Spinal cord (tissue), 10 donors: ENCODE measurements around the gene EML6. TPM values are rescaled to one million over a fixed set of nuclear protein-coding genes. Genes with fewer than 3 reads are reported as not detected.
"Not testable (repeated sequence)": the region's sequence is repeated elsewhere in the genome, so short reads cannot be mapped to it uniquely, and the experiment has no call there.

Source experiments
- DNase-seq, 6 donors: peaks; one replicate each; pipeline versions ENCODE4 v3.0.0 to v3.0.0-alpha.2; 2013 to 2015; ENCODE audit warnings: low spot score in 6 of 6, low read depth in 4 of 6
- H3K27ac ChIP-seq: one replicate; pipeline ENCODE4 v1.5.1; 2013; ENCODE audit warnings: low read depth, low read length, control low read depth
- H3K27me3 ChIP-seq: one replicate; pipeline ENCODE4 v1.6.1; 2013; ENCODE audit warnings: low read length; ENCODE audit not compliant: control insufficient read depth, insufficient read depth
- H3K36me3 ChIP-seq: one replicate; pipeline ENCODE4 v1.6.1; 2013; ENCODE audit warnings: low read length; ENCODE audit not compliant: control insufficient read depth, insufficient read depth
- H3K4me1 ChIP-seq: one replicate; pipeline ENCODE4 v1.6.1; 2013; ENCODE audit warnings: low read length; ENCODE audit not compliant: control insufficient read depth, insufficient read depth
- H3K4me3 ChIP-seq: one replicate; pipeline ENCODE4 v1.5.1; 2013; ENCODE audit warnings: low read depth, low read length, control low read depth
- H3K9me3 ChIP-seq: one replicate; pipeline ENCODE4 v1.6.1; 2013; ENCODE audit warnings: low read length; ENCODE audit not compliant: control insufficient read depth, insufficient read depth
- WGBS: methylation state at CpG from one replicate; pipeline ENCODE4 v1.1.5; 2013; ENCODE audit warnings: missing lambda C conversion rate; ENCODE audit not compliant: insufficient coverage; 5-methylcytosine and 5-hydroxymethylcytosine counted together
- polyA plus RNA-seq, 2 donors: library from polyadenylated mRNA; unstranded; fragments of 120-200 nt; gene quantifications; one replicate each; pipeline ENCODE4 v1.2.1, GENCODE V29; 2013; ENCODE audit not compliant: insufficient read length in 2 of 2
- total RNA-seq, 2 donors: library from RNA; depleted of rRNA in 1 of 2; stranded (reverse); fragments of 120-200 nt in 1 of 2; fragments of >200 nt in 1 of 2; gene quantifications; one replicate each; pipeline versions ENCODE4 v1.2.3 to v1.2.4, GENCODE V29; 2013 to 2014
- donor health status: healthy.

Gene EML6
- total and polyA plus RNA-seq, 4 donors: 6.9 to 22.6 (median 18.5) TPM

- Histone ChIP-seq H3K27me3 (no peaks in the 10 kb centered on the region), H3K4me3 (no peak overlapping the region), H3K27ac (no peak overlapping the region), H3K36me3 (peaks cover 2% of the 10 kb centered on the region), H3K4me1 (no peaks in the 10 kb centered on the region), H3K9me3 (no peaks in the 10 kb centered on the region)
- no CpG with 5 or more reads among the region's 2 CpGs for WGBS
- no peak for DNase-seq
Observed at GRCh38 chr2:54981385-54981784, 257.9 kb downstream of the EML6 start.

DNA sequence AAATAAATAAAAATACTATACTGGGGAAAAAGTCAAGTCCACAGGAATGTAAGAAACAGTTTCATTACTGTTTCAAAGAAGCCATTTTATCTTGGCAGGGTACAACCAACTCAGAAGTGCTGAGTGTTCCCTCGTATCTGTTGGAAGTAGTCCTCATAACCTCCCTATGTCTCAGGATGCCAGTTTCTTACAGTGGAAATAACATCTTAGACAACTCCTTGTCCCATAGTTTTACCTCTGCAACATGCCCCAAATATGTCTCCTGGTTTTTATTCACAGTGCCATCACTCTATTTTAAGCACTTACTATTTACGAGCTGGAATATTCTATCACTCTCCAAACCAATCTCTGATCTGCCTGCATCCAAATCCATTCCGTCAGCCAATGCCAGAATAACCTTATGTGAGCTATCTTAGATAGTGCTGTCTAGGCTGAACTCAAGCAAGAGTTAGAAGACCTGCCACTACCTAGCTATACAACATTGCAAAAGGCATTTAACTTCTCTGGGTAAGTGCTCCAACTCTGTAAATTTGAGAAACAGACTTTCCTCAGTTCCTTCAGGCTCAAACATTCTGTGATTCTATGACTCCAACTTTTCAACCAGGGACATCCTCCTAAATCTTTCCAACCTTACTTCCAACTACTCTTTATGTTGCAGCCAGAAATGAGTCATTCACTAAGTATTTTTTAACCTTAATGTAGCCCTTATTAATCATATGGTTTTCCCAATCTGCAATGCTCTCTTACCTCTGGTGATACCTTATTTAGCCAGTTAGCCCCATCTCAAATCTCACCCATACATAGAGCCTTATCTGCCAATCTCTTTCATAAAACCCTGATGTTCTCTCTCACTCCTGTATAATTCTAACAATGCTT, 260.1 kb downstream of the EML6 start:
- no peak for DNase-seq
- no peaks in the 10 kb centered on the region for H3K9me3 ChIP-seq

GRCh38 chr2:54984476-54984875, 261.0 kb downstream of the EML6 start:
- no peaks in the 10 kb centered on the region for H3K4me1 ChIP-seq
- no peak overlapping the region for H3K4me3 ChIP-seq
- H3K27ac ChIP-seq: no peak overlapping the region
- H3K9me3 ChIP-seq: no peaks in the 10 kb centered on the region
- peaks cover 2% of the 10 kb centered on the region for H3K36me3 ChIP-seq
- DNase-seq: no peak
- no peaks in the 10 kb centered on the region for H3K27me3 ChIP-seq

More for the DNA sequence above, 260.1 kb downstream of the EML6 start:
- Histone ChIP-seq H3K4me3 (no peak overlapping the region), H3K27me3 (no peaks in the 10 kb centered on the region), H3K4me1 (no peaks in the 10 kb centered on the region), H3K36me3 (peaks cover 2% of the 10 kb centered on the region), H3K27ac (no peak overlapping the region)
- WGBS: 56% methylated on average over 3 of the region's 3 CpGs

- H3K4me1 ChIP-seq: no peaks in the 10 kb centered on the region
Observed at GRCh38 chr2:54986264-54986663, 262.8 kb downstream of the EML6 start.

DNA sequence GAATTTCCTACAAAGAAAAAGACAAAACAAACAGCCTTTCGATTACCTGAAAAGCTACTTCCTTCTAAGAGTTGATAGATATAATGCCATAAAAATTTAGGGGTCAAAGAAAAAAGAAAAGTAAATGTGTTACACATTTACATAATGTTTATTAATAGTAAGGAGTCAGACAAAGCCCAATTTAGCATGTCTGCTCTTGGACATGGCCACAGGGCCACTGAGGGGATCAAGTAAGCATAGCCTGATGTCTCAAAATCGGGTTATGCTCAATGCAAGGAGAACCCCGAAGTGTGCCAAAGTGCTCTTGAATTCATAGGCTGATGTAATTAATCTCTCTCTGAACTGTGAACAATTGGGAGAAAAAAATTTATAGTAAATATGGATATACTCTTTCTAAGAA, 265.1 kb downstream of the EML6 start:
- WGBS: 67% methylated on average over 1 of the region's 3 CpGs
- DNase-seq: no peak
- Histone ChIP-seq H3K4me1 (no peaks in the 10 kb centered on the region), H3K27me3 (no peaks in the 10 kb centered on the region), H3K27ac (no peak overlapping the region), H3K9me3 (no peaks in the 10 kb centered on the region), H3K4me3 (no peak overlapping the region), H3K36me3 (no peaks in the 10 kb centered on the region)

More at GRCh38 chr2:54986264-54986663, 262.8 kb downstream of the EML6 start:
- H3K27me3 ChIP-seq: no peaks in the 10 kb centered on the region
- no peak overlapping the region for H3K27ac ChIP-seq
- no peaks in the 10 kb centered on the region for H3K9me3 ChIP-seq
- peaks cover 2% of the 10 kb centered on the region for H3K36me3 ChIP-seq
- no peak overlapping the region for H3K4me3 ChIP-seq
- 64% methylated on average over 2 of the region's 3 CpGs for WGBS
- DNase-seq: peak in 2 of 6 donors; percentile 44 to 52

DNA sequence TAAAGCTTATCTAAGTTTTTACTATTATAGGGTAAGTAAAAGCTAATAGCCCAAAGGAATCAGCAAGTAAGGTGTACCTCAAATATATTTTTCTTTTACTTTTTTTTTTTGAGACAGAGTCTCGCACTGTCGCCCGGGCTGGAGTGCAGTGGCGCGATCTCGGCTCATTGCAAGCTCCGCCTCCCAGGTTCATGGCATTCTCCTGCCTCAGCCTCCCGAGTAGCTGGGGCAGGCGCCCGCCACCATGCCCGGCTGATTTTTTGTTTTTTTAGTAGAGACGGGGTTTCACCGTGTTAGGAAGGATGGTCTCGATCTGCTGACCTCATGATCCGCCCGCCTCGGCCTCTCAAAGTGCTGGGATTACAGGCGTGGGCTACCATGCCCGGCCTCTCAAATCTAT, 267.2 kb downstream of the EML6 start:
- DNase-seq, H3K4me3 ChIP-seq, H3K27ac ChIP-seq, H3K27me3 ChIP-seq, H3K36me3 ChIP-seq, H3K4me1 ChIP-seq, H3K9me3 ChIP-seq: not testable (repeated sequence)
- 91% methylated on average over 9 of the region's 19 CpGs for WGBS

- DNase-seq: no peak
- Histone ChIP-seq H3K36me3 (no peaks in the 10 kb centered on the region), H3K27me3 (no peaks in the 10 kb centered on the region), H3K4me3 (no peak overlapping the region), H3K4me1 (no peaks in the 10 kb centered on the region), H3K27ac (no peak overlapping the region), H3K9me3 (no peaks in the 10 kb centered on the region)
- WGBS: no CpG with 5 or more reads among the region's 3 CpGs
Observed at GRCh38 chr2:54995553-54995952, 272.1 kb downstream of the EML6 start.

DNA sequence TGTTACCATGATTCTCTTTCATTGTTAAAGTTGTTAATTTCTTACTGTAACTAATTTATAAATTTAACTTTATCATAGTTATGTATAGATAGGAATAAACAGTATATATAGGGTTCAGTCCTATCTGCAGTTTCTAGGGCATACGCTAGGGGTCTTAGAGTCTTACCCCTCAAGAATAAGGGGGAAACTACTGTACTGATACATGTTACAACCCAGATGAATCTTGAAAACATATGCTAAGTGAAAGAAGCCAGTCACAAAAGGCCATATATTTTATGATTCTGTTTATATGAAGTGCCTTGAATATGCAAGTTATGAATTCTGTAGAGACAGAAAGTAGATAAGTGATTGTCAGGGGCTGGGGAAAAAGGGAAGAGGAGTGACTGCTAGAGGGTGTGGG, 274.4 kb downstream of the EML6 start:
- no CpG with 5 or more reads among the region's 1 CpG for WGBS
- DNase-seq: no peak
- Histone ChIP-seq H3K36me3 (no peaks in the 10 kb centered on the region), H3K27me3 (no peaks in the 10 kb centered on the region), H3K27ac (no peak overlapping the region), H3K9me3 (no peaks in the 10 kb centered on the region), H3K4me3 (no peak overlapping the region), H3K4me1 (no peaks in the 10 kb centered on the region)

DNA sequence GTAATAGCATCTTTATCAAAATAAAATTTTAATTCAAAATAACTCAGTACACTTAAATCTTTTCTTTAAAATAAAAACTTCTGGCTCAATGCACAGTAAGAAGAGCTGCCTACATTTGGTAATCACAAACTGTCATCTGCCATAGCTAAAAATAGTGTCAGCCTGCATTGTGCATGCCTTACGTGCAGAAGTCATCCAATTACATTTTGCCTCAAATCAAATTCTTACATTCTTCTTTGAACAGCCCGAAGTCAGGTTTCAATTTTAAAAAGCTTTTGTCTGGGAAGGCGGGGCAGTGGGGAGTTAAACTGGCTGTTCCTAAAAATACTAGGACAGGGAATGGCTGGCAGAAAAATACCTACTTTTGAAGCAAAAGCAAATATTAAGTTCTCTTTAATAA, 275.7 kb downstream of the EML6 start:
- H3K4me1 ChIP-seq: no peaks in the 10 kb centered on the region
- no peak overlapping the region for H3K27ac ChIP-seq
- H3K4me3 ChIP-seq: no peak overlapping the region
- DNase-seq: peak in 2 of 6 donors; percentile 26 to 75
- WGBS: no CpG with 5 or more reads among the region's 3 CpGs
- no peaks in the 10 kb centered on the region for H3K9me3 ChIP-seq
- H3K36me3 ChIP-seq: no peaks in the 10 kb centered on the region
- no peaks in the 10 kb centered on the region for H3K27me3 ChIP-seq

GRCh38 chr2:55000341-55000740, 276.9 kb downstream of the EML6 start:
- H3K4me3 ChIP-seq: no peak overlapping the region
- no peaks in the 10 kb centered on the region for H3K9me3 ChIP-seq
- no peaks in the 10 kb centered on the region for H3K4me1 ChIP-seq
- no peak for DNase-seq
- no peaks in the 10 kb centered on the region for H3K36me3 ChIP-seq
- WGBS: 74% methylated on average over 3 of the region's 4 CpGs
- no peak overlapping the region for H3K27ac ChIP-seq
- no peaks in the 10 kb centered on the region for H3K27me3 ChIP-seq
